LNCAP (cell line): ENCODE measurements around the gene SFMBT1.

Source experiments
- CTCF ChIP-seq: fragments of 450-650 bp; IDR thresholded peaks from 2 replicates; pipeline ENCODE4 v1.5.1; 2017; ENCODE audit warnings: mild to moderate bottlenecking

The SFMBT1 gene

GRCh38 chr3:52865994-52866393 is 179.9 kb downstream of the SFMBT1 start:
- no peak for TF ChIP-seq CTCF

- no peak for TF ChIP-seq CTCF
These were observed 185.5 kb downstream of the SFMBT1 start for GRCh38 chr3:52860424-52860768.

GRCh38 chr3:52859686-52860423 is 186.0 kb downstream of the SFMBT1 start:
- no peak for TF ChIP-seq CTCF

GRCh38 chr3:52857864-52858263 is 188.0 kb downstream of the SFMBT1 start:
- TF ChIP-seq CTCF = no peak

- no peak for TF ChIP-seq CTCF
These were observed 188.7 kb downstream of the SFMBT1 start for GRCh38 chr3:52857133-52857532.

GRCh38 chr3:52856666-52857065 is 189.2 kb downstream of the SFMBT1 start:
- no peak for TF ChIP-seq CTCF

GRCh38 chr3:52854013-52854412 is 191.9 kb downstream of the SFMBT1 start:
- no peak for TF ChIP-seq CTCF
